ENCODE data around the gene OSBP2. TPM values are rescaled to one million over a fixed set of nuclear protein-coding genes. Genes with fewer than 3 reads are reported as not detected.

OSBP2 gene
- total RNA-seq, 1 donor from 2014 or later: 0.35 TPM

- Mint-ChIP-seq H3K4me1 (no peaks in the 10 kb centered on the region), H3K27ac (no peak overlapping the region)
Measured at GRCh38 chr22:30948930-30949342, 254.3 kb downstream of the OSBP2 start.

GRCh38 chr22:30949934-30950660 is 255.4 kb downstream of the OSBP2 start:
- Mint-ChIP-seq H3K36me3 (ENCODE audit: low read depth) (peaks cover 72% of the 10 kb centered on the region), H3K27ac (no peak overlapping the region), H3K27me3 (no peaks in the 10 kb centered on the region), H3K4me3 (no peak overlapping the region), H3K9me3 (no peaks in the 10 kb centered on the region), H3K4me1 (no peaks in the 10 kb centered on the region)
- ChIA-PET CTCF (interaction anchor here (1.3 to 2.9 kb wide), 2 partner anchors 135 to 281 kb away, joined by 3 to 8 read pairs; no protein-coding TSS in a partner anchor), POLR2A (no interaction called here)
- no peak for ATAC-seq (ENCODE audit: low read depth)
- intact Hi-C loops (cut with micrococcal nuclease): loop anchor here (2.0 kb wide), 1 partner anchor 281 kb away; no protein-coding TSS in a partner anchor
- no peak for DNase-seq
- TF ChIP-seq, protein P1, sequence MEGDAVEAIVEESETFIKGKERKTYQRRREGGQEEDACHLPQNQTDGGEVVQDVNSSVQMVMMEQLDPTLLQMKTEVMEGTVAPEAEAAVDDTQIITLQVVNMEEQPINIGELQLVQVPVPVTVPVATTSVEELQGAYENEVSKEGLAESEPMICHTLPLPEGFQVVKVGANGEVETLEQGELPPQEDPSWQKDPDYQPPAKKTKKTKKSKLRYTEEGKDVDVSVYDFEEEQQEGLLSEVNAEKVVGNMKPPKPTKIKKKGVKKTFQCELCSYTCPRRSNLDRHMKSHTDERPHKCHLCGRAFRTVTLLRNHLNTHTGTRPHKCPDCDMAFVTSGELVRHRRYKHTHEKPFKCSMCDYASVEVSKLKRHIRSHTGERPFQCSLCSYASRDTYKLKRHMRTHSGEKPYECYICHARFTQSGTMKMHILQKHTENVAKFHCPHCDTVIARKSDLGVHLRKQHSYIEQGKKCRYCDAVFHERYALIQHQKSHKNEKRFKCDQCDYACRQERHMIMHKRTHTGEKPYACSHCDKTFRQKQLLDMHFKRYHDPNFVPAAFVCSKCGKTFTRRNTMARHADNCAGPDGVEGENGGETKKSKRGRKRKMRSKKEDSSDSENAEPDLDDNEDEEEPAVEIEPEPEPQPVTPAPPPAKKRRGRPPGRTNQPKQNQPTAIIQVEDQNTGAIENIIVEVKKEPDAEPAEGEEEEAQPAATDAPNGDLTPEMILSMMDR (IDR thresholded peaks at IDR 0.05): no peak

More at GRCh38 chr22:30948930-30949342, 254.3 kb downstream of the OSBP2 start:
- H3K4me3 Mint-ChIP-seq: no peak overlapping the region
- ChIA-PET POLR2A (interaction anchor here (0.6 kb wide), 1 partner anchor 211 kb away, joined by 6 read pairs; the partner anchor contains the start of gene RNF185), CTCF (interaction anchor here (0.9 to 2.9 kb wide), 2 partner anchors 19 to 136 kb away, joined by 3 to 8 read pairs; no protein-coding TSS in a partner anchor)
- H3K36me3 Mint-ChIP-seq (ENCODE audit: low read depth): peaks cover 78% of the 10 kb centered on the region
- H3K27me3 Mint-ChIP-seq: no peaks in the 10 kb centered on the region
- H3K9me3 Mint-ChIP-seq: no peaks in the 10 kb centered on the region
- no peak for DNase-seq
- intact Hi-C loops (cut with micrococcal nuclease): loop anchor here (1.0 kb wide), 2 partner anchors 136 to 200 kb away; no protein-coding TSS in a partner anchor
- TF ChIP-seq, protein P1 (IDR thresholded peaks at IDR 0.05): no peak
- ATAC-seq (ENCODE audit: low read depth): no peak

DNA sequence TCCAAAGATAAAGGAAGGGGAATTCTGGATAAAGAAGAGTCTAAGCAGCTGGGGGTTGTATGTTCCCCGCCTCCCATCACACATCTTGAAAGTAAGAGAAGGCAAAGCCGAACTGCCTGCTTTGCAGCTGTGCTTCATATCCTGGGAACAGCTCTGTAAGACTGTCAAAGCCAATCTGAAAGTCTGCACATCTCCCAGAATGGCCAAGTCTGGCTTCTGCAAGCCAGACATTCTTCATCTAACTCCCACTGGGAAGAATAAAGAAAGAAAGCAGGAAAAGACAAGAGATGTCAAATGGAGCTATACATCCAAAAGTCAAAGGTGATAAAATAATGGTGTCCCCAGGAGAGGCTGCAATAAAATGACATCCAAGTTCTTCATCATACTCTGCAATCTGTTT is 258.5 kb downstream of the OSBP2 start:
- intact Hi-C loops (cut with micrococcal nuclease): no loop called here
- ChIA-PET CTCF (no interaction called here), POLR2A (no interaction called here)
- TF ChIP-seq, protein P1 (IDR thresholded peaks at IDR 0.05): no peak
- H3K4me3 Mint-ChIP-seq: no peak overlapping the region
- no peaks in the 10 kb centered on the region for H3K4me1 Mint-ChIP-seq
- no peaks in the 10 kb centered on the region for H3K27me3 Mint-ChIP-seq
- H3K9me3 Mint-ChIP-seq: no peaks in the 10 kb centered on the region
- H3K36me3 Mint-ChIP-seq (ENCODE audit: low read depth): peaks cover 69% of the 10 kb centered on the region
- ATAC-seq (ENCODE audit: low read depth): no peak
- H3K27ac Mint-ChIP-seq: no peak overlapping the region
- DNase-seq: no peak

GRCh38 chr22:30955153-30955552 is 260.5 kb downstream of the OSBP2 start:
- no peaks in the 10 kb centered on the region for H3K27me3 Mint-ChIP-seq
- H3K4me3 Mint-ChIP-seq: no peak overlapping the region
- H3K27ac Mint-ChIP-seq: no peak overlapping the region
- DNase-seq: no peak
- intact Hi-C loops (cut with micrococcal nuclease): no loop called here
- peaks cover 52% of the 10 kb centered on the region for H3K36me3 Mint-ChIP-seq (ENCODE audit: low read depth)
- POLR2A ChIA-PET: no interaction called here
- H3K4me1 Mint-ChIP-seq: no peaks in the 10 kb centered on the region
- no peak for ATAC-seq (ENCODE audit: low read depth)
- CTCF ChIA-PET: no interaction called here
- TF ChIP-seq, protein P1 (IDR thresholded peaks at IDR 0.05): no peak
- H3K9me3 Mint-ChIP-seq: no peaks in the 10 kb centered on the region

Other genes starting within 250 kb of the OSBP2 start
- not detected in 2 replicates for gene SEC14L3, start 222.9 kb upstream of the OSBP2 start, total RNA-seq
- gene SEC14L4, start 189.2 kb upstream of the OSBP2 start, total RNA-seq: not detected in 2 replicates
- not detected in 2 replicates for gene SEC14L6, start 148.1 kb upstream of the OSBP2 start, total RNA-seq
- gene GAL3ST1, start 120.2 kb upstream of the OSBP2 start, total RNA-seq: 0.27 TPM in 1 of 2 replicates, not detected in the other
- 124 TPM in 2 replicates for gene PES1, start 103.0 kb upstream of the OSBP2 start, total RNA-seq
- gene TCN2, start 87.7 kb upstream of the OSBP2 start, total RNA-seq: not detected in 2 replicates
- gene SLC35E4, start 59.1 kb upstream of the OSBP2 start, total RNA-seq: 1.8 TPM in 2 replicates
- 12.0 and 13.5 TPM in 2 replicates for gene DUSP18, start 27.0 kb upstream of the OSBP2 start, total RNA-seq